Epithelial cell of proximal tubule (primary cell): ENCODE measurements around the gene MRPS27. TPM values are rescaled to one million over a fixed set of nuclear protein-coding genes. Genes with fewer than 3 reads are reported as not detected.

Source experiments
- DNase-seq: peaks from one replicate; pipeline ENCODE4 v3.0.0-alpha.2; 2011; ENCODE audit warnings: low read depth
- H3K4me3 ChIP-seq: 2 replicates; pipeline ENCODE4 v1.5.1; 2011; ENCODE audit warnings: low read depth, mild to moderate bottlenecking, low read length
- total RNA-seq: library from RNA; depleted of rRNA; stranded (reverse); fragments of >200 nt; gene quantifications from 2 replicates; pipeline ENCODE4 v1.2.3, GENCODE V29; 2015
- TF ChIP-seq, protein P1 (sequence below): conservative IDR thresholded peaks from 2 replicates; pipeline ENCODE4 v1.5.1; 2012; ENCODE audit warnings: low read depth, mild to moderate bottlenecking, low read length

The MRPS27 gene
- total RNA-seq, 1 donor from 2014 or later = 54.4 TPM

DNA sequence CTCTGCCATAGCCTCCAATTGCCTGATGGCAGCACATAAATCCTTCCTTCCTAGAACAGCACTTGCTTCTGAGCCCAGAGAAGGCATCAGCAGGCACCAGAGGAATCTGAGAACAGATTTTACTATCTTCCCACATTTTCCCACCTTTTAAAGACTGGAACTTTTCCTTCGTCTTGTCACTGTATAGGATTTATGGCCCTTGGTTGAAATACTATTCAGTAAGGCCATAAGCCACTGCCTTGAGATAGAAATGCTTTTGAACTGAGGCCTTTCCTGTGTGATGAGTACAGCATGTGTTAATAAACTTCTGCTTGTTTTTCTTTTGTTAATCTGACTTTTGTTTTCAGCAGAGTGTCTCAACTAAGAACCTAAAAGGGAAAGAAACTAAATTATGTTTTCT, 84.3 kb downstream of the MRPS27 start:
- H3K4me3 ChIP-seq = no peak overlapping the region
- TF ChIP-seq, protein P1, sequence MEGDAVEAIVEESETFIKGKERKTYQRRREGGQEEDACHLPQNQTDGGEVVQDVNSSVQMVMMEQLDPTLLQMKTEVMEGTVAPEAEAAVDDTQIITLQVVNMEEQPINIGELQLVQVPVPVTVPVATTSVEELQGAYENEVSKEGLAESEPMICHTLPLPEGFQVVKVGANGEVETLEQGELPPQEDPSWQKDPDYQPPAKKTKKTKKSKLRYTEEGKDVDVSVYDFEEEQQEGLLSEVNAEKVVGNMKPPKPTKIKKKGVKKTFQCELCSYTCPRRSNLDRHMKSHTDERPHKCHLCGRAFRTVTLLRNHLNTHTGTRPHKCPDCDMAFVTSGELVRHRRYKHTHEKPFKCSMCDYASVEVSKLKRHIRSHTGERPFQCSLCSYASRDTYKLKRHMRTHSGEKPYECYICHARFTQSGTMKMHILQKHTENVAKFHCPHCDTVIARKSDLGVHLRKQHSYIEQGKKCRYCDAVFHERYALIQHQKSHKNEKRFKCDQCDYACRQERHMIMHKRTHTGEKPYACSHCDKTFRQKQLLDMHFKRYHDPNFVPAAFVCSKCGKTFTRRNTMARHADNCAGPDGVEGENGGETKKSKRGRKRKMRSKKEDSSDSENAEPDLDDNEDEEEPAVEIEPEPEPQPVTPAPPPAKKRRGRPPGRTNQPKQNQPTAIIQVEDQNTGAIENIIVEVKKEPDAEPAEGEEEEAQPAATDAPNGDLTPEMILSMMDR = no peak

DNA sequence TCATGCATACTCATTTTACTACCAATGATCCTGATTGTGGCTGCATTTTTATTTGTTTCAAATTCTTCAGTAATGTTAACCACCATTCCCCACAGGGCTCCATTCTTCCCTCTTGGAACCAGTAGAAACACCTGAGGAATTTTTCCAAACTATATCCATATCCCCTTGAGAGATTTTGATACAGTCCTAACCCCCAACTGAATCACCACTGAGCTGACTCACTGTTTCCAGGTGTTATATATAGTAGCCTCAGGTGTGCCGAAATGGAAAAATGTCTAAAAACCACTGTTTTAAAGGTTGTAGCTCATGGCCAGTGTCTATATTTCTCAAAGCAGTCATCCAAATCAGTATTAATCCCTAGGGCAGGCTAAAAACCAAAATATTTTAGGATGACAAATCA, 85.2 kb downstream of the MRPS27 start:
- TF ChIP-seq, protein P1 = no peak
- no peak for DNase-seq

More for the DNA sequence above, 84.3 kb downstream of the MRPS27 start:
- DNase-seq = no peak

DNA sequence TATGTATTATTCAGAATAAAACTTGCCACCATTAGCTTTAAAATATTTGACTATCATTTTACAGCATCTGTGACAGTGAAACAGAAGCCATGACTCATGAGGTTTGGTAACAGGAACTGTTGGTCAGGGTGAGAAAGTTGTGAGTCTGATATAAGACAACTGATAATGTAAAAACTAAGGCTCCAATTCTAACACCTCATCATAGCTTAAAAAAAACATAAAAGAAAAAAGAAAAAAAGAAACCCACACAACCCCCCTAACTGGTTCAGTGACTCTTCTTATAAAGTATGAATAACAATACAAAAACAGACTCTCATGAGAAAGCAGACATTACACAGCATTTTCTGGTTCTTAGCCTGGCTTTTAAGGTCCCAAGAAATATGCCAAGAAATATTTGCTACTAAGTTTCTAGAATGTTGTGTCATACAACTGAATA, 85.8 kb downstream of the MRPS27 start:
- DNase-seq = no peak
- no peak overlapping the region for H3K4me3 ChIP-seq
- TF ChIP-seq, protein P1 = no peak

More for the DNA sequence above, 85.2 kb downstream of the MRPS27 start:
- no peak overlapping the region for H3K4me3 ChIP-seq

DNA sequence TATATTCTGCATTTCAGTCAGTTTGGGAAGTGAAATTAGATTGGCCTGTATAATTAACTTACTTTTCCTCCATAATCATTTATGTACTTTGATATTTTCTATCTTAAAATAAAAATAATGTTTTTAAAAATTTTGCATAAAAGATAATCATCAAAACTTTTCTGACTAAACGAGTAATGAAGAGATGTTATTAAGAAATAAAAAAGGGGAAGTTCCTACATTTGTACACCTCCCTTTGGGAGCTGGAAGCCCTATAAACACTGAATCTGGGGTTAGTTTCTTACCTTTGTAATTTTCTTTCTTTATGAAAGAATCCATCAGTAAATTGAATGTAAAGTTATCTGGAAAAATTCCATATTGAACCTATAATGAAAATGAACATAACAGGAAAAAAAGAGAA, 86.2 kb downstream of the MRPS27 start:
- TF ChIP-seq, protein P1 = no peak
- DNase-seq = no peak
- H3K4me3 ChIP-seq = no peak overlapping the region

DNA sequence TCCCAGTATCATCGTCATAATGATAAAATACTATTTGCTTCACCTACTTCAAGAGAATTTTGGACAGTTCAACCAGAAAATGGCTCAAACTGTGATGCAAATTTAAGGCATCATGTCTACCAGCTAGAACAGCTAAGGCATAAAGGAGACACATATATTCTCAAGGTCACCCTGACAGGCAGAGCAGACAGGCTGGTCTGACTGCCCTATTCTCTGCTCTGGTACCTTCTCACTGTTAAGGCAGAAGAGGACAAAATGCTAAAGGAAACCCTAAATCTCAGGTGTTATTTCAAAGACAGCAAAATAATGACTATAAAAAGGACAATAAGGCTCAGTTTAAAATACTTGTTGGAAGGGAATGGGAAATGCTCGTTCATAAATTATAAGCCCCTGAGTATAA, 87.2 kb downstream of the MRPS27 start:
- TF ChIP-seq, protein P1 = no peak
- no peak for DNase-seq

DNA sequence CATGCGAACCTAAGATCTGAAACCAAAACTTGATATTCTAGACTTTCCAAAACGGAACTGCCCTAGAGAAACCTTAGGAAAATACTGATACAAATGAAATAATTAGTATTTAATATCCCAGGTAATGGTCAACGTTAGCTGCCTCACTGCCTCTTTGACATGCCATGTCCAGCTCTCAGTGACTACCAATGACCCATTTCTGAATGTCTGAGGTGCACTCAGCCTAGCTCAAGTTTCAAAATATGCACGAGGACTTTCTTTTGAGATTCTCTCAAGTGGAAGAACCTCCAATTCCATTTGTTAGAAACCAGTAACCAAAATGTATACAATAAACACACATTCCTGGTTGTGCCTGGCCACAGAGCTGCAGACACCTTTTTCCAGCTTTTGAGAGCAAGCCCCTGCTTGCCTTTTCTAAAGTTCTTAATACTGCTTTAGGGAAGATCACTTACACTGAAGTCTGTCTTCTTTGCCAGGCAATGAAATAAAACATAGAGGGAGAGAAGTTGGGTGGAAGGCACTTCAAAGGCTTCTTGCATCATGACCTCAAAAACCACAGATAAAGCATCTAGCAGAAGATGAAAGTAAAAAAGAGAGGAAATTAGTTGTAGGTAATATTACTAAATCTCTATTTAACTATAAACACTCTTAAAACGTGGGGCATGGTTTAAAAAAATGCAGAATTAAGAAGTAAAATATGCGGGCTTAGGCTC, 87.9 kb downstream of the MRPS27 start:
- TF ChIP-seq, protein P1 = no peak
- no peak overlapping the region for H3K4me3 ChIP-seq
- DNase-seq = no peak

More for the DNA sequence above, 87.2 kb downstream of the MRPS27 start:
- no peak overlapping the region for H3K4me3 ChIP-seq

DNA sequence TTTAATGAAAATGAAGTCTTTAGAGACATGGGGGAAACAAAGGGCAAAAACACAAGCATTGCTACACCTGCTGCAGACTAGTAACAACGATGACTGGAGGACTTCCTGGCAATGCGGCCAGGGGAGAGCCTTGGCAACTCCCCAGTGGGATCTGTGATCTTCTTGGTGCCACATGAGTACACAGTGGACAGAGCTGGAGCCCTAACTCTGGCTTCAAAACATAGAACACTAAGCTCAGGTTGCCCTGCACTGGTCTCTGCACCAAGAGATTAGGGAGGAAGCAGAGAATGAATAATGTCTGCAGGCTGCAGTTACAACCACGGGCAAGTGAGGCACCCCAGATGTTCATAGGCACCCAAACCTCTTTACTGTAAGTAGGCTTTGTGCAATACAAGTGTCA, 91.1 kb downstream of the MRPS27 start:
- DNase-seq = no peak
- TF ChIP-seq, protein P1 = no peak

More for the DNA sequence above, 91.1 kb downstream of the MRPS27 start:
- no peak overlapping the region for H3K4me3 ChIP-seq
